Stimulated activated CD8-positive, alpha-beta memory T cell treated with anti-CD3 and anti-CD28 coated beads, Interleukin-7, amount 100 ng/mL, for 48 hours (primary cell): Measurements from ENCODE around the gene MVD.

Experiments
- DNase-seq, 2 donors: peaks; one replicate each; pipeline ENCODE4 v3.0.0-alpha.2; 2020; ENCODE audit warnings: low read depth in 1 of 2; ENCODE audit errors: extremely low read depth in 1 of 2

The MVD gene

DNA sequence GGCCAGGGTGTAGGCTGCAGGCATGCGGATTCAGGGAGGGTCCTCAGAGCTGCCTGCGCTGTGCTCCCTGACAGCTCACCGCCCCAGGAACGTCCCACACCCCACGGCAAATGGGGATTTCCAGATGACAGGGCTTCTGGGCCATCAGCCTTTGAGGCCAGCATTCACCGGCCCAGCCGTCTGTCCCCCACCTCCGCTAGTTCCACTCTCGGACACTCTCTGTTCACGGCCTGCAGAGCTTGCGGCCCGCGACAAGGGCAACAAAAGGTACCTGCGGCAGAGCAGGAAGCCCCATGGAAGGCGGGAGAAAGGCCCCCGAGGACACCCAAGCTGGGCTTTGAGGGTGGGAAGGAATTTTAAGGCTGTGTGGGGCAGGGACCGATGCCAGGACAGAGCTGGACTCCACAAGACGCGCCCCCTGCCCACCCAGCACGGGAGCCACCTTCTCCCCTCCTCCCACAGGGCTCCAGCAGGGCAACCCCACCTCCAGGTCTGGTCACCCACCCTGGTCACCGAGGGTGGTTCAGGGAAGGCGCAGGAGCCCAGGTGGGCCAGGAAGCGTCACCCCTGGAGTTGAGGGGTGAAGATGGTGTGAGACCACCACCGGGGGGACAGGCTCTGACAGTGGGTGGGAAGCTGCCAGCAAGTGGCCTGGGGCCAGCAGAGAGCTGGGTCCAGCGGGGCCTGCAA is 6.5 kb downstream of the MVD start:
- no peak for DNase-seq

DNA sequence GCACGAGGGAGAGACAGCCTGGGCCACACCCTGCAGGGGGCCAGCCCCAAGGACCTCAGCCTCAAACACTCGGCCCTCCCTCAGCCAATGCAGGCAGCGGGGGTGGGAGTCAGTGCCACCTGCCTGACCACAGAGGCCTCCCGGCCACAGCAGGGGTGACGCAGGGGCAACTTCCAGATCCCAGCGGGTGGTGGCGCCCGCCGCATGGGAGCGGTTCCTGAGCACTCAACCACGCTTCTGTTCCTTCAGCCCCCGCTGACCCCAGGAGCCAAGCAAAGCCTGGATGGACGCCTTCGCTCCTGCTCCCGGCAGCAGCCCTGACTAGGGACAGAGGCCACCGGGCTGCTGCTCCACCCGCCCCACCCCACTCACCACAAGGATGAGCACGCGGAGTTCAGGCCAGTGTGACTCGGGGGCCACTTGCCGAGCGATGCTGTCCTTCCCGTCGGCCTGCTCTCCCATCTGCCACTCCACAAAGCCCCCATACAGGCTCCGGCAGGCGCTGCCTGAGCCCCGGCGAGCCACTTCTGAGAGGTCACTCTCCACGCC is 7.1 kb downstream of the MVD start:
- DNase-seq, result no peak

DNA sequence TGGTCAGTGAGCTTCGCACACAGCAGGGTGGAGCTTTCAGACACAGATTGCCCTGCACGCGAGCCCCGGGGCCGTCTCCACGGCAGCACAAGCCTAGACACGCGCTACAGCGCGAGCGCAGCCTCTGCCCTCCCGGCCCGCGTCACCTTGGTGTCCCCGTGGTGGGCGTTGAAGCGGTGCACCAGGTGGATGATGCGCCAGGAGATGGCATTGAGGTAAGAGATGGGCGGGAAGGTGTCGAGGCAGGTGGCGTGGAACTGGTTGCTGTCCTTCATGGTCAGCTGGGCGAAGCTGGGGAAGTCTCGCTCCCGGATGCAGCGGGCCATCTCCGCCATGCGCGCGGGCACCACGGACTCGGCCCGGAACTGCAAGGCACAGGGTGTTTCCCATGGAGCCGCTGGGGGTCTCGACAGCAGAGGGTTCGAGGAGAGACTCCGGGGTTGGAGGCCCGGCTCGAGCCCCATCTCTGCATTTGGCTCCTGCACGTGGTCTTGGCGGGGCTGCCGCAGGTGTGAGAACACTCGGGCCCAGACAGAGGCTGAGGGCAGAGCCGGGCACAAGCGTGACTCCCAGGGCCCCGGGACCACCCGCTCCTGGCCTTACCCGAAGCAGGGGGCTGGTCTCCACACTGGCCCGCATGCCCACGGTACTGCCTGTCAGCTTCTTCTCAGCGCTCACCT is 7.7 kb downstream of the MVD start:
- DNase-seq, result no peak

DNA sequence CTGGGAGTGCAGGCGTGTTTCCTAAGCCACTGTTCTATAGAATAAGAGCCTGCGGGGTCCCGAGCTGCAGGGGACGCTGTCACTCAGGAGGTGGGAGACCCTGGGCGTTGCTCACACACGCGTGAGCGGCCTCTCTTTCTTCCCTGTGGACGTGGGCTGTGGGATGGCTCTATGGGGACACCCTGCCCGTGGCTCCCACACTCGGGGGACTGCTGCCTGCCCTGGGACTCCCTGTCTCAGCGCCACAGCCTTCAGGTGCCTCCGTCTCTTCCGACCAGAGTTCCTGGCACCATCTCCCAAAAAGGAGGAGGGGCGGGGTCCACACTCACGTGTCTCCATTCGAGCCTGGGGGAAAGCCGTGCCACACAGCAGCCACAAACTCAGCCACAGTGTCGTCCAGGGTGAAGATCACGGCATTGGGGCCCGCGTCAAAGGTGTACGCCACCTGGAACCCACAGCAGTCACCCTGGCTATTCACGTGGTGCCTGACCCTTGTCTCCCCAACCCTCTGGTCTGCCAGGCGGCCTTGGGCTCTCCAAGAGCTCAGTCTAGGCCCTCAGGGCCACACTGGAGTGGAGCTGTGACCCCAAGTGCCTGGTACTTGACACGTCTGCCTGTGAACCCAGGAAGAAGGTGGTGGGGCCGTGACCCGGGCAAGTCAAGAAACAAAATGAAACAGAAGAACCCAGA is 8.4 kb downstream of the MVD start:
- no peak for DNase-seq

DNA sequence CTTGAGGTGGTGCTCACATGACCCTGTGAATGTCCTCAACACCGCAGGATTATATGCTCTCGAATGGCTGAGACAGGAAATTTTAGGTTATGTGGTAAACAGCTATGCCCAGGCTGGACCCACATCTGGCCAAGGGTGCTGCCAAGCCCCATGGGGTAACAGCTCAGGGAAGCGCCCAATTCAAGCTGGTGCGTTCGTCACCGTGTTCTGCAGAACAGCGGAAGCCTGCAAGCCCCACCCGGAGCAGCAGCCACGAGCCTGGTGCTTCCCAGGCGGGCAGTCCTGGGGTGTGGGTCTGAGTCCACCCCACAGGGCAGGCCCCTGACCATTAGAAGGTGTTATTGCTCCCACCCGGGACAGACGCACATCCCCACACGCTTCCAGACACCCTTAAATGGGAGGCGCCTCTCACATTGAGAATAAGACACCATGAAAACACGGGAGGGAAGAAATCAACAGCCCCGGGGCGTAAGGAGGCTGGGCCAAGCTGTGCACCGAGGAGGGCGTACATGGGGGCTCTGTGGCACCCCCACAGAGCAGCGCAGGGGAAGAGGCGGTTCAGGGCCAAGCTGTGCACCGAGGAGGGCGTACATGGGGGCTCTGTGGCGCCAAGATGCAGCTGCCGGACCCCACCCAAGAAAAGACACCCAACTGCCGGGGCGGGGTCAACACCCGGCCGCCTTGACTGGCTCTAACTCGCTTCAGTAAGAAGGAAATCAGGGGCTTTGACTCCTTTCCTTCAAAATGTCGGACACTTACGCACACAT is 9.1 kb downstream of the MVD start:
- DNase-seq, result no peak

DNA sequence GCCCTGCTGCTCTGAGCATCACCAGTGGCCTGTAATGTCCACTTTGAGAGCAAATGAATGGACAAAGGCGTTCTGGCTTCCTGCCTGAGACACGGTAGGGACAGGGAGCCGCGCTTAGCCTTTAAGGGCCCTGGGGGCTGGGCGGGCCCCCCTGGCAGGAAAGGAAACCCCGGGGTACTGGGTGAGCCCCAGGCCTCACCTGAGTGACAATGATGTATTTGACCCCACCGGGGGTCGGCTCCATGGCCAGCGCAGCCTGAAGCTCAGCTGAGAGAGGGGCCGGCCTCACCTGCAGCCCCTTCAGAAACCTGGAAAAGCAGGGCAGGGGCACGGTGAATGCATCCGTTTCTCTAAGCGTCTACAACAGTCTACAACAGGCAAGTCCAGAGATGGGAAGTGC is 9.8 kb downstream of the MVD start:
- no peak for DNase-seq

DNA sequence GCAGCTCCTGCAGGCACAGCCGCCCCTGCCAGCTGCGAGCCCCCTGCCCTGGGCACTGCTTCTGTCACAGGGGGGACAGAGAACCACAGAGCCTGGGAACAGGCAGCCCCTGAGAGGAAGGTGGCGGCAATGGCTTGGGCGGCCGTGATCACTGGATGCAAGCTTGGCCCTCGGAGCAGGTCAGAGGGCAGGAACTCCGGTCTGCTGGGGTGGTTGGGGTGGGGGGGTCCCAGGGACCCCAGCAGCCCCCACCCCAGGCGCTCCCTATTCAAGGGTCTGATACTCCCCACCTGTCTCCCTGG is 10.2 kb downstream of the MVD start:
- no peak for DNase-seq

DNA sequence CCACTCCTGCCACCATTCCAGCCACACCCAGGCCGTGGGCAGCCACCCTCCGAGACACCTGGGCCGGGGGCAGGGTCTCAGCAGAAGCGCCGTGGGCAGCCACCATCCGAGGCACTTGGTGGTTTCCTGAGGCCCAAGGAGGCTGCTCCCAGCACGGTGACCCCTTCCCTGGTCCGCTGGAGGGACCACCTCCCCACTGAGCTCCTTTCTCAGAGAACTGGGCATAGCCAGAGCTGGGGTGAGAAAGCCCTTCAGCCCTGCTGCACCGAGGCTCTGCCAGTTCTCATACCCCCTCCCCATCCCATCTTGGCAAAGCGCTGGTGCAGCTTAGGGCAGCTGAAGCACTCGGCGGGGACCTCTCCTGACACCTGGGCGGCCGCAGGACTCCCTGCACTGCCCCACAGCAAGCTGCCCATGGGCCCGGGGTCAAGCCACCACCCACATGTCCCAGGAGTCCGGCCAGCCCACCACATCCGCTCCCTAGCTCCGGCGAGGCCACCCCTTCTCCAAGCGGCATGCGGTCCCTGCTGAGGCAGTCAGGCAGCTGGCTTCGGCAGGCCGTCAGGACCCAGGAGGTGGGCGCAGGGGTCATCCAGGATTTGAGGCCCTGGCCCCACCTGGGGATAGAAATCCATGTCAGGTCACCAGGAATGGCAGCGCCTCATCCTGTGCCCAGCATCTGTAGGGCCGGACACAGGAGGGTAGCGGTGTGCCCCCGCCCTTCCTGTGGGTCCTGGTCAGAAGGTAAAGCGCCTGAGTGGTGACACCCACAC is 10.7 kb downstream of the MVD start:
- no peak for DNase-seq

DNA sequence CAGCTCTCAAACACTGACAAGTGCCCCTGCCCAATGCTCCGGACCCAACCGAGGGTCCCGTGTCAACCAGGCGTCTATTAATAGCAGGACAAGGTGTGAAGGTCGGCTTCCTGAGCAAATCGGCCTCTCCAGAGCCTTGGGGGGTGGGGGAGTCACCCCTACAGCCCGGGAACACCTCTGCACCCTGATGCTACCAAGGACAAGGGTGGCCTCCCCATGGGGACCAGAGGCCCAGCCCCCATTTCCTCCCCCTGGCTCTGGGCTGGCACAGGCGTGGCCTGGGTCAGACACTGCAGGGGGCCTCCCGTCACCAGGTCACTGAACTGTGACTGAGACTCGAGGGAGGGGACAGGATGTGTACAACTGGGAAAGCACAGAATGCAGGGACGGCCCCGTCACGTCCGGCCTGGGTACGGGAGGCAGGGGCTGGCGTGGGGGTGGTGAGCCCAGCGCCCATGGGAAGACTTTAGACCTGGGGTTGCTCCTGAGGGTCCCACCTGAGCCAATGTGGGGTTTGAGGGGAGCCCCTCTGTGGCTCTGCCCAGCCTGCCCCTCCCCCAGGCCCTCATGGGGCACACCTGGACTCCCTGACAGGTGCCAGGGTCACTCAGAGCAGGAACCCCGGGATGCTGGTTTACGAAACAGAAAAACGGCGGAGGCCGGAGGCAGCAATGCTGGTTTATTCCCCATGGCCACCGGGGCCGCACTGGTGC is 11.5 kb downstream of the MVD start:
- peak; percentile 63 to 87 for DNase-seq

DNA sequence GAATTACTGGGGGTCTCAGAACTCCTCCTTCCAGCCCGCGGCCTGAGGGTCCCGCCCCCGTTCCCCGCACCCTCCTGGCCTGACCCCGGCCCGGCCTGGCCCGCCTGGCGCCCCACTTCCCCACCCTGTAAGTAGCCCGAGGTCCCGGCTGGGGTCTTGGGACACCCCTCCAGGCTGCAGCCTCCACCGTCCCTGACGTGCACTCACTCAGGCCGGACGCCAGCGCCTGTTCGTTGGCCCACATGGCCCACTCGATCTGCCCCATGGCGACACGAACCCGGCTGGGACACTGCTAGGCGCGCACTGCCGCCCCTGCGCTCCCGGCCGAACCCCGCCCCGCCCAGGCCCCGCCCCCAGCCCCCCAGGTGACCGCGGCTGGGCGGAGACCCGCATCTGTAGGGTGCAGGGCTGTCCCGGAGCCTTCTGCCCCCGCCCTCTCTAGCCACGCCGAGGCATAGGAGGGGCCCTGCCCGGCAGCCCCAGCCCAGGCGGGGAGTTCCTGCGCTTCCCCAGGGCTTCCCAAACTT is 12.1 kb downstream of the MVD start, which contains the start of gene CYBA:
Gene CYBA, minus strand, starts transcription at position 305 of the 527 bp plus-strand sequence. Its CDS starts 40 bp downstream, at position 265.
- peak; percentile 81 to 83 for DNase-seq

DNA sequence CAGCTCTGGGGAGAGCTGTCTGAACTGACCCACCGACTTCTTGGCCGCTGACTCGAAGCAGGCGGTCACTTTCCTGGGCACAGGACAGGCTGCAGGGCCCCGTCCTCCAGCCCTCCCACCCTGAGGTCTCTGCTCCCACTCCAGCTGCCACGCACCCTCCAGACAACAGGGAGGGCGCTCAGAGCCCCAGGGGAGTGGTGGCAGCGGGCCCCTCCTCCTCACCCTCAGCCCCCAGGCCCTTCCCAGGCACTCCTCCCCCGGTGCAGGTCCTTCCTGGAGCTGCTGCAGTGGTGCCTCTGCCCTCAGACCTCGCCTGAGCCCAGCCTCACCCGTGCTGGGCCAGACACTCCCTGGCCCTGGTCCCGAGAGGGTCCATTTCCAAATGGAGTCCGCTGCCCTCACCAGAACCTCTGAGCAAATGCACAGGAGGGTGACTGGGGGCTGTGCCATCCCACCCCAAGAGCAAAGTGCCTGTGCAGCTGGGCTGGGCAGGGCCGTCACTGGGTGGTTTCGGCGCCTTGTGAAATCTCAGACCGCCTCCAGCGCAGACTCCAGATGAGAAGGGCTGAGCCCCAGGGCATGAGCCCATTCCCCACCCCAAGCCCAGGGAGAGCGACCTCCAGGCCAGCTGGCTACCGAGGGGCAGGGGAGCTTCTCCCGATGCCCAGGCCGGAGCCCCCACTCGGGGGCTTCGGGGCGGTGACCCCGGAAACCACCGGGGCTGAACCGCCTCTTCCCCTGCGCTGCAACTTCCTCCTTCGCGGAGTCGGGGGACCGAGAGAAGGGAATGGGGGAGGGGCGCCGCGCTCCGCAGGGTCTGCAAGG is 12.8 kb downstream of the MVD start:
- DNase-seq, result no peak

DNA sequence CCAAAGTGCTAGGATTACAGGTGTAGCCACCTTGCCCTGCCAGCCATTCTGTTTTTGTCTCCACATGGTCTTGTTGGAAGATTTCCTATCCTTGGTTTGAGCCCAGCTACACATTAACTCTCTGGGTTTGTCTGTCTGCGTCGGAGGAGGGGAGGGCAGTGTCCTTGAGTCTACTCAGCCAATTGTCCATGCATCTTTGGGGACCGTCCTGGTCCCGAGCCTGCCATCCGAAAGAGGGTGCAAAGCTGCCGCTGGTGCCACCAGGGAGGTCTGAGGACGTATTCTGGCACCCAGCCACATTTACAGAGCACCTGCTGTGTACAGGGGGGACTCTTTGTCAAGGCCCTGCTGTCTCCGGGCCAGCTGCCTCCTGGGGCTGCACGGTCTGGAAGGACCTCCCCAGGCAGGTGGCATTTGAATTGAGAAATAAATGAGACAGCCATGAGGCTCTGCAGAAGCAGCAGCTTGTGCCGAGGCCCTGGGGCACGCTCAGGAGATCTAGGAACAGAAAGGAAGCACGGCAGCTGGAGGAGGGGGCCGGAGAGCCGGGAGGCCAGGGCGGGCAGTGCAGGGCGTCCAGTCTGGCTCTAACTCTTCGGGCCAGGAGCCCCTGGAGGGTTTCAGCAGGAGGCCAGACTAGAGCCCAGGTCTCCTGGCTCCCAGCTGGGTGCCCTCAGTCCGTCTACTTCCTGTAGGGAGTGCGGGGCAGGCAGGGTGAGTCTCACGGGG is 13.5 kb downstream of the MVD start:
- no peak for DNase-seq

DNA sequence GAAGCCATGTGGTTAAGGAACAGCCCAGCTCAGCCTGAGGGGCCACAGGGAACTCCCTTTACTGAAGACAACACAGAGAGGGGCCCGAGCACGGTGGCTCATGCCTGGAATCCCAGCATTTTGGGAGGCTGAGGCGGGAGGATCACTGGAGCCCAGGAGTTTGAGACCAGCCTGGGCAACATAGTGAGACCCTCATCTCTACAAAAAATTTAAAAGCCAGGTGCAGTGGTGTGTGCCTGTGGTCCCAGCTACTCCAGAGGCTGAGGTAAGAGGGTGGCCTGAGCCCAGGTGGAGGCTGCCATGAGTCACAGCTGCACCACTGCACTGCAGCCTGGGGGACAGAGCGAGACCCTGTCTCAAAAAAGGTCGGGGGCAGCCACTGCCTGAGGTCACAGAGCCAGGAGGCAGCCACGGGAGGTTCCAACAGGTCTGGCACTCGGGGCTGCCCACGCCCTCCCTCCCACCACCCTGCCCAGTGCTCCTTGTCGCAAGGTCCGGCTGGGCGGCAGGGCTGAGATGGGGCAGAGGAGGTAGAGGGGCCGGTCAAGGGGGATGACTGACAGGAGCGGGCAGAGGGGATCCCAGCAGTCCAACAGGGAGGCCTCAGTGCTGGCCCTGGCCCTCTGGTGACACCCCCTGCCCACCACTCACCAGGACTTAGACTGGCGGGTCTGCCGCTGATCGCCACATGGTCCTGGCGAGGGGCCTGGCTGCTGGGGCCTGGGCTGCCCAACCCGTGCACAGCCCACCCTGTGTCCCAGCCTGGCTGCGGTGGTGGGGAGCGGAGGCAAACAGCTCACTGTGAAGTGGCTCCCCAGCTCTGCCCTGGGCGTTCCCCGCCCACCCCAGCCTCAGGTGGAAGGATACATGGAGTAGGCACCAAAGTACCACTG is 15.5 kb downstream of the MVD start:
- DNase-seq, result no peak

DNA sequence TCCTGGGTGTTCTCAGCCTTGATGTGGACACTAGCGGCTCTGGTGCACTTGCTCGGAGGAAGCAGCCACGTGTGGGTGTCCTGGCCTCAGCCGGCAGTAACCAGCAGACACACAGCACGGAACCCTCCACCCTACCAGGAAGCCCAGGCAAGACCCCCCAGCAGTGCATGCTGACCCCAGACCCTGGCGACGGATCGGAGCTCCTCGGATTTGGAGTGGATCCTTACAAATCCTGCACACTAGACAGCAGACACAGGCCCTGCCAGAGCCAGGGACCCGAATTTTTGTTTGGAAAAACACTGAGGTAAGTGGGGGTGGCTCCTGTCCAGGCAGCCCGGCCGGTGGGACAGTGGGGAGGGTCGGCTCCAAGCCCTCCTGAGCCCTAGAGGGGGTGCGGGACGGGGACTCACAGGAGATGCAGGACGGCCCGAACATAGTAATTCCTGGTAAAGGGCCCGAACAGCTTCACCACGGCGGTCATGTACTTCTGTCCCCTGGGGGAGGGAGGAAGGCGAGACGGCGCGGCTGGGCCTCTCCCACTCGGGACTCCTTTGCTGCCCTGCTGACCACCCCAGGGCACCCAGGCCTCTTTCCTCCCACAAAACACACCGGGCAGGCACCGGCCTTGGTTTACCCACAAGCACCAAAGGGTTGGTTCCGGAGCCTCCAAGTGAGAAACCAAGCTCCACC is 16.4 kb downstream of the MVD start:
- DNase-seq, result no peak

DNA sequence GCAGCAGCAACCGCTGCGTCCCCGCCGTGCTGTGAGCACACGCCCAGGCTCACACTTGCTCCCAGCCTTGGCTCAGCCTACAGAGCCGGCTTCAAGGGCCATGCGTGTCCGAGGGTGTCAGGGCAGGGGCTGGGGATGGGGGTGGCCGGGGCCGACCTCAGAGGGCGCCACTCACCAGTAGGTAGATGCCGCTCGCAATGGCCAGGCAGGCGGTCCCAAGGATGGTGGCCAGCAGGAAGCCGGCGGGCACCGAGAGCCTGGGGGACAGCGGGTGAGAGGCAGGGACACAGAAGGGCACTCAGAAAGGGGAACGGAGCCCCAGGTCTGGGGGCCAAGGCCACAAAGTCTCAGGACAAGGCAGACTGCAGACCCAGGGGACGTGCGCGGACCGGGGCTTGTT is 16.9 kb downstream of the MVD start:
- no peak for DNase-seq

DNA sequence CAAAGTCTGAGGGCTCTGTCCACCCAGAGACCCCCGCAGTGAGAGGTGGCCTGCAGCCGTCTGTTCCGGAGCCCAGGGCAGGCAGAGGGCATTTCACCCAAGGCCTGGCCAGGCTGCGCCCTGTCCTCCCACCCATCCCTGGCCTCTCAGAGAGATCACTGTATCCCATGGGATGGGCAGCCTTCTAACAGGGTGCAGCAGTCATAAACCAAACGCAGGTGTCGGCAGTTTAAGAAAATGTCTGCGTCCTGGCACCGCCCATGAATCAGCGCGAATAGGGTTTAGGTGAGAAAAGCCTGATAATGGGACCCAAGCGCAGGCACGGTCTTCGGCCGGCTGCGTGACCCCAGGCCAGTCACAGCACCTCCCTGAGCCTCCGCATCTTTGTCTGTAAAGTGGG is 17.4 kb downstream of the MVD start:
- no peak for DNase-seq

DNA sequence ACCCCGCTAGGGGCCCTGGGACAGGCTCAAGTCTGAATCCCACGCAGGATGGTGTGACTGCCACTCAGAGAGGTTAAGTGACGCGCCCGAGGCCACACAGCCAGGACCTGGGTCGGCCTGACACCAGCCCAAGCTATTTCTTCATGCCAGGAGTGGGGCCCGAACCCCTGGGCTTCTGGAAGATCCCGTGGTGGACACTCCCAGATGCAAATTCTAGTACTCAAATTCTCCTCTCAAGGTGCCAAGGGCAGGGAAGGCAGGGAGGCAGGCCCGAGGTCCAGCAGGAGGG is 19.3 kb downstream of the MVD start:
- DNase-seq, result no peak
